ENCODE measurements around the gene NELFE.
"Not testable (repeated sequence)": the region's sequence is repeated elsewhere in the genome, so short reads cannot be mapped to it uniquely, and the experiment has no call there.

Gene NELFE

DNA sequence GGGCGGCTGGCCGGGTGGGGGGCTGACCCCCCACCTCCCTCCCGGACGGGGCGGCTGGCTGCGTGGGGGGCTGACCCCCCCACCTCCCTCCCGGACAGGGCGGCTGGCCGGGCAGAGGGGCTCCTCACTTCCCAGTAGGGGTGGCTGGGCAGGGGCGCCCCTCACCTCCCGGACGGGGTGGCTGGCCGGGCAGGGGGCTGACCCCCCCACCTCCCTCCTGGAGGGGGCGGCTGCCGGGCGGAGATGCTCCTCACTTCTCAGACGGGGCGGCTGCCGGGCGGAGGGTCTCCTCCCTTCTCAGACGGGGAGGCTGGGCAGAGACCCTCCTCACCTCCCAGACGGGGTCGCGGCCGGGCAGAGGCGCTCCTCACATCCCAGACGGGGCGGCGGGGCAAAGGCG lies 17.3 kb upstream of the NELFE start:
- not testable (repeated sequence) for DNase-seq (ENCODE audit: extremely low read depth in 1 of 2, low read depth in 1 of 2)

GRCh38 chr6:31972709-31973350 lies 14.1 kb upstream of the NELFE start:
- DNase-seq (ENCODE audit: extremely low read depth in 1 of 2, low read depth in 1 of 2), result peak in 1 of 2 donors; percentile 19

- DNase-seq (ENCODE audit: extremely low read depth in 1 of 2, low read depth in 1 of 2), result peak; percentile 98
Observed at GRCh38 chr6:31971993-31972708, 13.4 kb upstream of the NELFE start, which contains the start of gene DXO. Gene DXO, minus strand, starts transcription at chr6:31972138. Its CDS starts 463 bp downstream, at chr6:31971675.

DNA sequence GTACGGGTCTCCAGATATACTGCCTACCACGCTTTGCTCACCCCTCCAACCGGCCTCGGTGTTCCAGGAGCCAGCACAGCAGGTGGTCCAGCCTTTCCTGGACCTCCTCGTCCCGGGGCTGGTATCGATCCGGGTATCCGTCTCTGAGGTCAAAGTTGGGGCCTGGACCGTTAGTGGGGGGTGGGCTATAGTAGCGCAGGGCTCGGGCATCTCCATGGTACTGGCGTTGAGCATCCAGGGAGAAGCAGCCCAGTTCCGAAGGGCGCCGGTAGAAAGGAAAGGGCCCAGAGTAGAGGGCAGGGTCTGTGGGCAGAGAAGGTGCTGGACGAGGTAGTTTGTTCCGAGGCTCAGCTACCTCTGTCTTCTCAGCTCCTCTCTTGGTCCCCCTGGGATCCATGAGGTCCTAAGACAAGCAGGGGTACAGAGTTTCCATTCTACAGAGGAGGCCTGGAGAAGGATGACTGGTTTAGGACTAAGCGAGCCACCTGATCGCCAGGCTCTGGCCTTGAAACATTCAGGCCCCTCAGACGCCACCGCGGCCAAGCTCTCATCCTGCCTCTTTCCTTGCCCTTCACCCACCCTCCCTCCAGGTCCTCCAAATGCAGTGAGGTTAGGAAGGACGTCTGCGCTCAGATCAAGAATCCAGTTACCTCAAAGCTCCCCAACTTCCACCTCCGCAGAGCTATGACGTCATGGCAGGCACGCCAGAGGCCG lies 12.7 kb upstream of the NELFE start:
- DNase-seq (ENCODE audit: extremely low read depth in 1 of 2, low read depth in 1 of 2), result no peak

GRCh38 chr6:31970604-31971271 lies 12.0 kb upstream of the NELFE start:
- no peak for DNase-seq (ENCODE audit: extremely low read depth in 1 of 2, low read depth in 1 of 2)

GRCh38 chr6:31969712-31970603 lies 11.2 kb upstream of the NELFE start:
- DNase-seq (ENCODE audit: extremely low read depth in 1 of 2, low read depth in 1 of 2), result no peak

DNA sequence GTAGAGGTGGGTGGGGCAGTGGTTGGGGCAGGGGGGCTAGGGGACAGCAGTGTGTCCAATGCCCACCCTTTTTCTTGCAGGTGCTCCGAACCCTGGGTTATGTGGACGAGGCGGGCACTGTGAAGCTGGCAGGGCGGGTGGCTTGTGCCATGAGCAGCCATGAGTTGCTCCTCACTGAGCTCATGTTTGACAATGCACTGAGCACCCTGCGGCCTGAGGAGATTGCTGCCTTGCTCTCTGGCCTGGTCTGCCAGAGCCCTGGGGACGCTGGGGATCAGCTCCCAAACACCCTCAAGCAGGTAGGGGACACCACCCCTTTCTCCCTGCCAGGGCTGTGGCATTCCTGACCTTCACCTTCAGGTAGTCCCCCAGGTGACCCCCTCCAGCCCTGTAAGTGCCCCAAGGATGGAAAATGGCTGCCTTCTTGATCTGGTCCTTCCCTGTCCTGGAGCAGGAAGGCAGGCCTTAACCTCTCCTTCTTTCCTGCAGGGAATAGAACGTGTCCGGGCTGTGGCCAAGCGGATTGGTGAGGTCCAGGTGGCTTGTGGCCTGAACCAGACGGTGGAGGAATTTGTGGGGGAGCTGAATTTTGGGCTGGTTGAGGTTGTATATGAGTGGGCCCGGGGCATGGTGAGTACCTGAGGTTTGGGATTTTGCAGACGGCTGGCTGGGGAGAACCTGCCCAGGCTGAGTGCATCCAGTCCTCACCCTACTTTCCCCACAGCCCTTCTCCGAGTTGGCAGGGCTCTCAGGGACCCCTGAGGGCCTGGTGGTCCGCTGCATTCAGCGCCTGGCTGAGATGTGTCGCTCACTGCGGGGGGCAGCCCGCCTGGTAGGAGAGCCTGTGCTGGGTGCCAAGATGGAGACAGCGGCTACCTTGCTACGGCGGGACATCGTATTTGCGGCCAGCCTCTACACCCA lies 10.3 kb upstream of the NELFE start:
- no peak for DNase-seq (ENCODE audit: extremely low read depth in 1 of 2, low read depth in 1 of 2)

DNA sequence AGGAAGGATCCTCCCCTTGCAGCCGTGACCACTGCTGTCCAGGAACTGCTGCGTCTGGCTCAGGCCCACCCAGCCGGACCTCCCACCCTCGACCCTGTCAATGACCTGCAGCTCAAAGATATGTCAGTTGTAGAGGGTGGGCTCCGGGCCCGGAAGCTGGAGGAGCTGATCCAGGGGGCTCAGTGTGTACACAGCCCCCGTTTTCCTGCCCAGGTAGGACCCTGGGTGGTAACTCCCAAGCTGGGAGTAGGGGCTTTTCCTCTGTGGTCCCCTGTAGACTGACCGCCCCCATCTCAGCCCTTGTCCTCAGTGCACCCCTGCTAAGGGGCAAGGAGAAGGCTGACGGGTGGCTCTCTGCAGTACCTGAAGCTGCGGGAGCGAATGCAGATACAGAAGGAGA lies 9.6 kb upstream of the NELFE start:
- no peak for DNase-seq (ENCODE audit: extremely low read depth in 1 of 2, low read depth in 1 of 2)

DNA sequence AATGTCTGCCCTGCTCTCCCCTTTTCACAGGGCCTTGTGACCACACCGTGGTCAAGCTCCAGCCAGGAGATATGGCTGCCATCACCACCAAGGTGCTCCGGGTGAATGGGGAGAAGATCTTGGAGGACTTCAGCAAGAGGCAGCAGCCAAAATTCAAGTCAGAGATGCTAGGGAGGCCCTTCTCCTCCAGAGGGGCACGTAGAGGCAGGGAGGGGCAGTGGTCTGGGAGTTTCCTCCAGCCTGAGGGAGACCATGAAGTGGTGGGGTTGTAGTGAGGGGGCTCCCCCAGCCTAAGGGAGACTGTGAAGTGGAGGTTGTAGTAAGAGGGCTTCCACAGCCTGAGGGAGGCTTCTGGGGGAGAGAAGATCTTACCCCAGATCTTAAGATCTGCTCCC lies 9.2 kb upstream of the NELFE start:
- no peak for DNase-seq (ENCODE audit: extremely low read depth in 1 of 2, low read depth in 1 of 2)

GRCh38 chr6:31966997-31967925 lies 8.5 kb upstream of the NELFE start:
- no peak for DNase-seq (ENCODE audit: extremely low read depth in 1 of 2, low read depth in 1 of 2)

DNA sequence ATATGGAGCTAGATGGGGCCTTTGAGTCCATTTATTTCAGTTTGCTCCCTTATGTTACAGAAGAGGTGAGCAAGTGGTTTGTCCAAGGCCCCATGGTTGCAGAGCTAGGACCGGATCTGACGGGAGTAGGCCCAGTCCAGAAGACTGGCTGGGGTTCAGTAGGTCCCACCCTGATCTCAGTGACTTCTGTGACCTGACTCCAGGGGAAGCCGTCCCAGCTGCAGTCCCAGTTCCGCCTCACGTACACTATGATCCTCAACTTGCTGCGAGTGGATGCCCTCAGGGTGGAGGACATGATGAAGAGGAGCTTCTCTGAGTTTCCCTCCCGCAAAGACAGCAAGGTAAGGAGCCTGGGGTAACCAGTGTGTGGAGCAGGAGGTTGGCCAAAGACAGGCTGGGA lies 7.7 kb upstream of the NELFE start:
- no peak for DNase-seq (ENCODE audit: extremely low read depth in 1 of 2, low read depth in 1 of 2)

- DNase-seq (ENCODE audit: extremely low read depth in 1 of 2, low read depth in 1 of 2), result no peak
Observed at GRCh38 chr6:31965700-31966099, 6.9 kb upstream of the NELFE start.

DNA sequence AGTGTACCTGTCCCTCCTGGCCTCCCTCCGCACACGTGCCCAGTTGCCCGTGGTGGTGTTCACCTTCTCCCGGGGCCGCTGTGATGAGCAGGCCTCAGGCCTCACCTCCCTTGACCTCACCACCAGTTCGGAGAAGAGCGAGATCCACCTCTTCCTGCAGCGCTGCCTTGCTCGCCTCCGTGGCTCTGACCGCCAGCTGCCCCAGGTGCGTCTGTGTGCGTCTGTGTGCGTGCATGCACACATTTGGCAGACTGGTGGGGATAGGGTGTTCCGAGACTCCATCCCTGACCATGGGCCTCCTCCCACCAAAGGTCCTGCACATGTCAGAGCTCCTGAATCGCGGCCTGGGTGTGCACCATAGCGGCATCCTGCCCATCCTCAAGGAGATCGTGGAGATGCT lies 5.2 kb upstream of the NELFE start:
- no peak for DNase-seq (ENCODE audit: extremely low read depth in 1 of 2, low read depth in 1 of 2)

DNA sequence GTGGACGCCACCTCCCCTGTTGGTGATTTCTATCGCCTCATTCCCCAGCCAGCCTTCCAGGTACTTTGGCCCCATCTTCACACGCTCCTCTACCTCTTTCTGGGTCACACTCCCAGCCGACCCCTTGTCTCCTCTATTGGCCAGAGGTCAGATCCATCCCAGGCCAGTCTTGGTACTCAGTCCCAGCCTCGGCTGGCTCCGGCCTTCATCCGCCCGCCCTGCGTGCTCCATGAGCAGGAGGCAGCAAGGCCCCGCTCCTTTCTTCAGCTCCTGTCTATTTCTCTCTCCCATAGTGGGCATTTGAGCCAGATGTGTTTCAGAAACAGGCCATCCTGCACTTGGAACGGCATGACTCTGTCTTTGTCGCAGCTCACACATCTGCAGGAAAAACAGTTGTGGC lies 2.8 kb upstream of the NELFE start:
- DNase-seq (ENCODE audit: extremely low read depth in 1 of 2, low read depth in 1 of 2), result no peak

DNA sequence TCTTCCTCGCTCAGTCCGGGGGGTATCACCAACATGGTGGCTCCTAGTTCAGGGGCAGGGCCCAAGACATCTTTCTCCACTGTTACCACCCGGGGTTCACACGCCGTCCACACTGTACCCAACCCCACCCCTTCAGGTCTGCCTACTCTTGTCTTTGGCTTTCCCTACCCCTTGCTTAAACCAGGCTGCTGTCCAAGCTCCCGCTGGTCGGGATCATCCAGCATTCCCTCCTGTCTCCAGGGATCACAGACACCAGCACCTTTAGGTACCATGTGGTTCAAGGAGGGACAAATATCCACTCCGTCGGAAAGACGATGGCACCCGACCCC lies 395 bp downstream of the NELFE start:
- DNase-seq (ENCODE audit: extremely low read depth in 1 of 2, low read depth in 1 of 2), result no peak

DNA sequence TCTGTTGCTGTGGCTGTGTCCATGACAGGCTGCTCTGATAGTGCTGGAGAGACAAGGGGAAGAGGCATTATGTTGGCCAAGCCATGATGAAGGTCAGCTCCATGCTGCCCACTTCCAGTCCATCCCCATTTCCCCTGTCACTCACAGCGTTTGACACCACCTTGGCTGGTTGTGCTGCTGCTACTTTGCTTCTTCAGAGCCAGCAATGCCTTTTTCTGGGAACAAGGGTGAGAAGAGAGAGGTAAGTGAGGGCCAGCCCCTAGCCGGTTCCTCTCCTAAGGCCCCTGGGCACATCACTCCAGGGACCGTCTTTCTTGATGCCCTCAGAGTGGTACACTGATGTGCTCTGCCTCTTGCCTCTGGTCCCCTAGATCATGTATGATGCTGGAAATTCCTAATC lies 2.0 kb downstream of the NELFE start:
- DNase-seq (ENCODE audit: extremely low read depth in 1 of 2, low read depth in 1 of 2), result no peak

GRCh38 chr6:31954511-31954910 lies 4.3 kb downstream of the NELFE start:
- no peak for DNase-seq (ENCODE audit: extremely low read depth in 1 of 2, low read depth in 1 of 2)

DNA sequence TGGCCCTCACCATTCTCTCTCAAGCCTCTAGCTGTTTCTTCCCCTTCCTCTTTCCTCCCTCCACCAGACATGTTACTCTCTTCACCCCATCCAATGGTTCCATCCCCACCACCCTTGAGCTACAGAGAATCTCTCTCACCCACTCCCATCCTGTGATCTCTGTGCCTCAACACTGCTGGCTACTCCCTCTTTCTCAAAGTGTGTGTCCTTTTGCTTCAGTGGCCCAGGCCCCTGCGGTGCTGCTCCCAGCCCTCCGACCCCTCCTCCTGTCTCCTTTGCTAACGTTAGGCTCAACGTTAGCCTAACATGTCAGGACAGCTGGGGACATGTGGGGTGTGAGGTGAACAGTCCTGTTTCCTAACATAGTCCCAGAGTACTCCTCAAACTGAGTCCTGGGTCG lies 5.9 kb downstream of the NELFE start:
- no peak for DNase-seq (ENCODE audit: extremely low read depth in 1 of 2, low read depth in 1 of 2)
